SH-SY5Y (cell line): ENCODE measurements around the gene INSC.

Experiments
- GATA2 ChIP-seq: IDR thresholded peaks from 2 replicates; pipeline ENCODE4 v1.6.1; 2011; ENCODE audit warnings: mild to moderate bottlenecking, low read depth, low read length
- GATA3 ChIP-seq: IDR thresholded peaks from 2 replicates; pipeline ENCODE4 v1.6.1; 2011; ENCODE audit warnings: low read depth, mild to moderate bottlenecking, low read length, moderate library complexity

DNA sequence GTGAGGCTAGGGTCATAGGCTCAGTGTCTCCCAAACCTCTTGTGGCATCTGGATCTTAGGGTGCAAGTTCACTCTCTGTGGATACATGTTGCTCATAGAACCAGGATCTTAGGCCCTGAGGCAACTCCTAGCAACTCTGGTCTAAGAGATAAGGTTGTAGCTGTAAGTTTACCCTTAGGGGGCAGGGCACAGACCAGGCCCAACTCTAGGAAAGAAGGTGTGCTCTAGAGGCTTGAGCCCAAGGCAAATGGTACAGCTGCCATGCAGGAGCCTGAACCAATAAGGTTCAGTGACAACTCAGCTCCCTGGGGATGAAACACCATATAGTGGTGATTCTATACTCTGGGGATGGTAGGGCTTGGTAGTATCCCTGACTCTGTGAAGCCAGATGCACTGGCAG lies 23.5 kb upstream of the INSC start:
- TF ChIP-seq GATA3: no peak
- no peak for TF ChIP-seq GATA2
